ENCODE results near the gene BLM. TPM values are rescaled to one million over a fixed set of nuclear protein-coding genes. Genes with fewer than 3 reads are reported as not detected.
A peak's percentile ranks its signal among the peaks of the same experiment; 100 is the strongest.

Gene BLM
- total and polyA plus RNA-seq, 8 donors, result 3.7 to 13.1 (median 8.7) TPM

DNA sequence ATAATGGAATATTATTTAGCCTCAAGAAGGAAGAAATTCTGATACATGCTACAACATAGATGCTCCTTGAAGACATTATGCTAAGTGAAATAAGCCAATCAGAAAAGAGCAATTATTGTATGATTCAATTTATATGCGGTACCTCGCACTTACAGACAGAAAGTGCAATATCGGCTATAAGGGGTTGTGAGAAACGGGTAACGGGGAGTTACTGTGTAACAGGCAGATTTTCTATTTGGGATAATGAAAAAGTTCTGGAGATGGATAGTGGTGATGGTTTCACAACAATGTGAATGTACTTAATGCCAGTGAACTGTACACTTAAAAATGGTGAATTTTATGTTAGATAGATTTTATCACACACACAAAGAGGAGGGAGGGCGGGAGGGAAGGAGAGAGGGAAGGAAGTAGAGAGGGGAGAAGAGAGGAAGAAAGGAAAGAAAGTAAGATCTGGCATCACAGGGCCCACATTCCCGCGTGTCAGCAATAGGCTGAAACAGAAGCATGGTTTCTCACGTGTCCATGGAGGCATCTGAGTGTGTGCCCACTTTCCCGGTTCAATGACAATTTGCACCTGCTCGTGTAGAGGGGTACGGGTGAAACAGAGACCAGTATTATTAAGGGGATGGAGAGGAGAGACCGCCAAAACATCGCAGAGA, 700 bp upstream of the BLM start:
- TF ChIP-seq, protein P1, sequence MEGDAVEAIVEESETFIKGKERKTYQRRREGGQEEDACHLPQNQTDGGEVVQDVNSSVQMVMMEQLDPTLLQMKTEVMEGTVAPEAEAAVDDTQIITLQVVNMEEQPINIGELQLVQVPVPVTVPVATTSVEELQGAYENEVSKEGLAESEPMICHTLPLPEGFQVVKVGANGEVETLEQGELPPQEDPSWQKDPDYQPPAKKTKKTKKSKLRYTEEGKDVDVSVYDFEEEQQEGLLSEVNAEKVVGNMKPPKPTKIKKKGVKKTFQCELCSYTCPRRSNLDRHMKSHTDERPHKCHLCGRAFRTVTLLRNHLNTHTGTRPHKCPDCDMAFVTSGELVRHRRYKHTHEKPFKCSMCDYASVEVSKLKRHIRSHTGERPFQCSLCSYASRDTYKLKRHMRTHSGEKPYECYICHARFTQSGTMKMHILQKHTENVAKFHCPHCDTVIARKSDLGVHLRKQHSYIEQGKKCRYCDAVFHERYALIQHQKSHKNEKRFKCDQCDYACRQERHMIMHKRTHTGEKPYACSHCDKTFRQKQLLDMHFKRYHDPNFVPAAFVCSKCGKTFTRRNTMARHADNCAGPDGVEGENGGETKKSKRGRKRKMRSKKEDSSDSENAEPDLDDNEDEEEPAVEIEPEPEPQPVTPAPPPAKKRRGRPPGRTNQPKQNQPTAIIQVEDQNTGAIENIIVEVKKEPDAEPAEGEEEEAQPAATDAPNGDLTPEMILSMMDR (IDR thresholded peaks at IDR 0.05), result no peak
- peak; percentile 17 for ATAC-seq
- H3K4me1 ChIP-seq, result peaks cover 5 to 21% of the 10 kb centered on the region in 2 donors
- H3K36me3 ChIP-seq, result no peaks in the 10 kb centered on the region
- H3K27ac ChIP-seq, result peak overlapping the region; percentile 92 to 97
- no peak for DNase-seq
- H3K27me3 ChIP-seq, result no peaks in the 10 kb centered on the region
- intact Hi-C loops (cut with DNase I), result no loop called here
- H3K9me3 ChIP-seq, result no peaks in the 10 kb centered on the region
- peak overlapping the region; percentile 62 to 66 for H3K4me3 ChIP-seq

DNA sequence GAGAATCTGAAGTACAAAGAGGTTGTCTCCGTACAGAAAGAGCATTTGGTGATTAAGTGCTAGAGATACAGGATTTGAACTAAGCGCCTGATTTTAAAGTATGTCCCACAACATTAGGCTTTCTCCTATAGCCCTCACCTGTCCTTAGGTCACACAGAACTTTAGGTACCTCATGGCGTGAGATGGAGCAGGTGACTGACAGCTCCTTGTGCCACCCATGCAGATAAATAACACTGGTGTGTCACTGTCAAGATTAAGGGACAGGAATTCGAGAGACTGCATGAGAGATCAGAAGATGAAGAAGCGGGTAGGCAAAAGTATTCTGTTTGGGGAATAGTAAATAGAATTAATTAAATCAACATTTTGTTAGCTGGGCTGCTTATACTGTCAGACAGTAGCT, 1.1 kb downstream of the BLM start:
- TF ChIP-seq, protein P1 (IDR thresholded peaks at IDR 0.05), result no peak
- Histone ChIP-seq H3K9me3 (no peaks in the 10 kb centered on the region), H3K27me3 (no peaks in the 10 kb centered on the region), H3K36me3 (no peaks in the 10 kb centered on the region), H3K4me1 (peaks cover 5 to 21% of the 10 kb centered on the region in 2 donors), H3K27ac (no peak overlapping the region), H3K4me3 (peak overlapping the region in 1 of 2 donors; percentile 62)
- intact Hi-C loops (cut with DNase I), result no loop called here
- no peak for DNase-seq
- ATAC-seq, result no peak

DNA sequence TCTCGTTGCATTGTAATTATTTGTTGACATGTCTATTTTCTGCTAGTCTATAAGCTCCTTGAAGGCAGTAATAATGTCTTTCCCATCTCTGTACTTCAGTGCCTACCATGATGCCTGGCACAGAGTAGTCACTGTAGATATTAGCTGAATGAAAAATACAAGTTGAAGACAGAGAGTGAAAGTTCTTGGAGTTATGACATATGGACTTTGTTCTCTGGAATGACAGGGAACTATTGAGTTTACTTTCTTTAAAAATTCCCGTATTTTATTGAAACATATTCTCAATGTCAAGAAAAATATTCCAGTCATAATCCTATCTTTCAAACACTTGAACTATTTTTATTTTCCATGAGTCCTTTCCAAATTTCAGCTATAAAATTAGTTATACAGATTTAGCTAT, 3.0 kb downstream of the BLM start:
- H3K27me3 ChIP-seq, result no peaks in the 10 kb centered on the region
- H3K27ac ChIP-seq, result no peak overlapping the region
- TF ChIP-seq, protein P1 (IDR thresholded peaks at IDR 0.05), result no peak
- no peaks in the 10 kb centered on the region for H3K36me3 ChIP-seq
- ATAC-seq (no peak), DNase-seq (no peak)
- no peak overlapping the region for H3K4me3 ChIP-seq
- no peaks in the 10 kb centered on the region for H3K9me3 ChIP-seq
- H3K4me1 ChIP-seq, result peaks cover 5 to 21% of the 10 kb centered on the region in 2 donors
- intact Hi-C loops (cut with DNase I), result no loop called here

DNA sequence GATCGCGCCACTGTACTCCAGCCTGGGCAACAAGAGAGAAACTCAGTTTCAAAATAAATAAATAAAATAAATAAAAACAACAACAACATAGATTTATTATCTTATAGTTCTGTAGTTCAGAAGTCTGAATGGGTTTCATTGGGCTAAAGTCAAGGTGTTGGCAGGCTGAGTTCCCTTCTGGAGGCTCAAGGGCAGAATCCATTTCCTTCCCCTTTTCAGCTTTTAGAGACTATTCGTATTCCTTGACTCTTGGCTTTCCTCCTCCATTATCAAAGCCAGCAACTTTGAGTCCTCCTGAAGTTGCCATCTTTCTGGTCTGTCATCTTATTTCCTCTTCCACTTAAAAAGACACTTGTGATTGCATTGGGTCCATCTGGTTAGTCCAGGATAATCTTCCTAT, 12.1 kb downstream of the BLM start:
- H3K4me1 ChIP-seq, result peaks cover 0 to 17% of the 10 kb centered on the region in 2 donors
- intact Hi-C loops (cut with DNase I), result no loop called here
- H3K27ac ChIP-seq, result peak overlapping the region in 1 of 2 donors; percentile 53
- no peaks in the 10 kb centered on the region for H3K36me3 ChIP-seq
- TF ChIP-seq, protein P1 (IDR thresholded peaks at IDR 0.05), result no peak
- no peaks in the 10 kb centered on the region for H3K27me3 ChIP-seq
- ATAC-seq, result no peak
- H3K9me3 ChIP-seq, result no peaks in the 10 kb centered on the region
- no peak for DNase-seq
- H3K4me3 ChIP-seq, result no peak overlapping the region

DNA sequence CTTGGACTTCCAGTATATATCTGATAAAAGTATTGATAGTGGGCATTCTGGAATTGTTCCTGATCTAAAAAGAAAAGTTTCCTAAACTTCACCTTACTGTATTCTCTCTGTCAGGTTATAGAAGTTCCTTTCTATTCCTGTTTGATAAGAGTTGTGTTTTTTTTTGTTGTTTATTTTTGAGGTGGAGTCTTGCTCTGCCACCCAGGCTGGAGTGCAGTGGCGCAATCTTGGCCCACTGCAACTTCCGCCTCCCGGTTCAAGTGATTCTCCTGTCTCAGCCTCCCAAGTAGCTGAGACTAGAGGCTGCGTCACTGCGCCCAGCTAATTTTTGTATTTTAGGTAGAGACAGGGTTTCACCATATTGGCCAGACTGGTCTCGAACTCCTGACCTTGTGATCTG, 13.1 kb downstream of the BLM start:
- Histone ChIP-seq H3K27me3 (no peaks in the 10 kb centered on the region), H3K4me1 (peaks cover 0 to 17% of the 10 kb centered on the region in 2 donors), H3K27ac (no peak overlapping the region), H3K9me3 (no peaks in the 10 kb centered on the region), H3K36me3 (no peaks in the 10 kb centered on the region), H3K4me3 (no peak overlapping the region)
- ATAC-seq (no peak), DNase-seq (peak in 1 of 4 donors; percentile 82)
- intact Hi-C loops (cut with DNase I), result no loop called here
- TF ChIP-seq, protein P1 (IDR thresholded peaks at IDR 0.05), result no peak
